HG02642 (cell line): Measurements from ENCODE around the gene NPW.

Experiments
- ATAC-seq: cut with Tn5 transposase; IDR thresholded peaks from one replicate; pipeline ENCODE4 v1.9.1; 2021; ENCODE audit warnings: mild to moderate bottlenecking; ENCODE audit not compliant: unreplicated experiment, poor library complexity

Gene NPW

GRCh38 chr16:2045965-2046892 is 26.6 kb downstream of the NPW start:
- ATAC-seq = no peak

- ATAC-seq = no peak
Observed at GRCh38 chr16:2046893-2047329, 27.3 kb downstream of the NPW start.

DNA sequence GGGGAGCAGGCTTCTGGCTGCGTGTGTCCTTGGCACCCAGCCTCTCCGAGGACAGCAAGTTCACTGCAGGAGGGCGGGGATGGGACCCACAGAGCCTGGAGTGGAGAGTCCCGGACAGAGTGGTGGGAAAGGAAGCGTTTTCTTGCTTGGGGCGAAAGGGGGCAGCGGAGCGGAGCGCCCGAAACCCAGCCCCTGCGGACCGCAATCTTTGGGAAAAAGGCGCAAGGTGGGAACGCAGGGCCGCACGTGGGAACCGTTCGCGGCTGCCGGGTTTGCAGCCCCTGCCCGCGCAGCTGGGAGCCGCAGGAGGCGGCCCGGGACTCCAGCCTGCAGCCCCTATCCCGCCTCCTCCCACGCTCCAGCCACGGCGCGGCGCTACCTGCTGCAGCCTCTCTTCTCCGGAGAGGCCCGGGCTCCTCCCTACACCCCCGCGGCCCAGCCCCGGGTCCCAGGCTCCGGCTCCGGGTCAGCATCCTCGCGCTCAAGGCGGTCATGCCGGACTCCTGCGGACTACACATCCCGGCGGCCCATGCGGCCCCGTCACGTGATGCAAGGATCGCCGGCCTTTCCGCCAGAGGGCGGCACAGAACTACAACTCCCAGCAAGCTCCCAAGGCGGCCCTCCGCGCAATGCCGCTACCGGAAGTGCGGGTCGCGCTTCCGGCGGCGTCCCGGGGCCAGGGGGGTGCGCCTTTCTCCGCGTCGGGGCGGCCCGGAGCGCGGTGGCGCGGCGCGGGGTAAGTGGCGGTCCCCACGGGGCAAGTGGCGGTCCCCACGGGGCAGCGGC is 27.9 kb downstream of the NPW start, which contains the start of the genes NTHL1 and TSC2:
NTHL1 (minus strand) TSS at position 505 of the 786 bp plus-strand sequence; CDS start at position 494, 11 bp downstream.
TSC2 (plus strand) TSS at position 656 of the 786 bp plus-strand sequence. CDS start 631 bp downstream, outside the sequence.
- peak; percentile 91 for ATAC-seq

DNA sequence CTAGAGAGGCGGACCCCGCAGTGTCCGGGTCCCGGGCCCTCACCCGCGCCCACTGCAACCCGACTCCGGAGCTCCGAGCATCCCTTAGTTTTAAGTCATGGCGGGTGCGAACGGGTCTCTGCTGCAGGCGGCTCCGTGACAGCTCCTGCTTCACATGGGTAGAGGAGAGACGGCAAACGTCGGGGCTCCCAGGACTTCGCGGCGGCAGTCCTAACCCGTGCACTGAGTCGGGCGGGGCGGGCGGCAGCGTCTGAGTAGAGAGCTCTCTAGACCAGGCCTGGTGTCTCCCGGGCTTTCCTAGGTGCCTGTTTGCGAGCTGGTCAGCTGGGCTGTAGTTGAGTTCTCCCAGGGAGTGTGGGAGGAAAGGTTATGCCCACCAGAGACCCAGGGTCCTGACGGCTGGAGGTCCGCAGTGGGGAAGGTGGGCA is 28.5 kb downstream of the NPW start:
- ATAC-seq = no peak

DNA sequence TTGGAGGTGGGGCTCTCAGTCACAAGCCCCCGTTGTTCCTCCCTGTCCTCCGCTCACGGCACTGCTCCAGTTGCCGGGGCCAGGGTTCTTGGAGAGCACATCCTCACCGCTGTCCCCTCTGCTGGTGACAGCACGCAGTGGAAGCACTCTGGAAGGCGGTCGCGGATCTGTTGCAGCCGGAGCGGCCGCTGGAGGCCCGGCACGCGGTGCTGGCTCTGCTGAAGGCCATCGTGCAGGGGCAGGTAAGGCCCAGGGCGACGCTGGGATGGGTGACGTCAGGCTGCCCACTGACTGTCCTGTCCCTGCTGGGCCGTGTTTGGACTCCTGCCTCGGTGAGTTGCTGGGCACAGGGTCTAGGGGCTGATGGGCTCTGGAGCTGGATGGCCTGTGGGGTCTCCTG is 33.6 kb downstream of the NPW start:
- no peak for ATAC-seq

DNA sequence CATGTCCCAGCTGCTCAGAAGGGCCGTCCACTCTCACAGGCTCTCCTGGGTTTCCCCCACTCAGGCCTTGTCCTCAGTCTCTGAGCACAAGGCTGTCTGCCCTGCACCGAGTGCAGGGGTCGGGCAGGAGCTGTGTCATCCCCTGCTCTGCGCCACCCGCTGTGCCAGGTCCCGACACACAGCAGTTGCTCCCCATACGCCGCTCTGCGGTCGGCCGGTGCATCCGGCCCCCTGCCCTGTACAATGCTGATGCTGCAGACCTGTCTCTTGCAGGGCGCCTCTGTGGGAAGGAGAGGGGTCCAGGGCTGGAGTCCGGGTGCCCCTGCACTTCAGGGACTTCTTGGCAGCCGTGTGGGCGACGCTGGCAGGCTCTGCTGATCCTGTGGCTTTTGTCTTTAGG is 34.3 kb downstream of the NPW start:
- no peak for ATAC-seq

DNA sequence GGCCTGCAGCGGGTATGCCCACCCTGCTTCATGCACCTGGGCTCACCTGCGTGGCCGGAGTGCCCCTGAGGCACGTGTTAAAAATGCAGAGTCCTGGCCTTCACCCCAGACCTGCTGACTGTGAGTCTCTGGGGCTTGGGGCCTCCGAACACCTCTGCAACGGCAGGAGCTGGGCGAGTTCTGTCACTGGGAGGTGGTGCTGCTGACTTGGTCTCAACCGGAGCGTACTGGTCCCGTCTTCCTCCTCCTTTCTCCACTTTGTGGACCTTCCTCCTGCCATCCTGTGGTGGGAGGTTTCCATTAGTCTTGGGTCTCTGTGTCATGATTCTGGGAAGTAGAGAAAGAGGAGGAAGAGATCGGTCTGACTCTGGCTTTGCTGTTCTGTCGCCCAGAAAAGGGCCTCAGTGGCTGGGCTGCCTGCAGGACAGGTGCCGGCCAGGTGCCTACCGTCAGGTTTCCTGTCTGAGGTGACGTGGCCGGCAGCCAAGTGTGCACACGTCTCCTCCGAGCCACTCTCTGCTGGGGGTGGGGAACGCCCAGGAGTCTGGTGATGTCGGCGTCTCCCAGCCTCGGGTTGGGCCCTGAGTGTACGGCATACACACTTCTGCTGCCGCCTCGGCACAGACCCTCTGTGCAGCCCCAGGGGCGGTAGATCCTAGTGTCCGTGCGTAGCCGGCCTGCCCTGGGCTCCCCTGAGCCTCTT is 35.1 kb downstream of the NPW start:
- ATAC-seq = no peak

- no peak for ATAC-seq
Observed at GRCh38 chr16:2056077-2056476, 36.5 kb downstream of the NPW start.

DNA sequence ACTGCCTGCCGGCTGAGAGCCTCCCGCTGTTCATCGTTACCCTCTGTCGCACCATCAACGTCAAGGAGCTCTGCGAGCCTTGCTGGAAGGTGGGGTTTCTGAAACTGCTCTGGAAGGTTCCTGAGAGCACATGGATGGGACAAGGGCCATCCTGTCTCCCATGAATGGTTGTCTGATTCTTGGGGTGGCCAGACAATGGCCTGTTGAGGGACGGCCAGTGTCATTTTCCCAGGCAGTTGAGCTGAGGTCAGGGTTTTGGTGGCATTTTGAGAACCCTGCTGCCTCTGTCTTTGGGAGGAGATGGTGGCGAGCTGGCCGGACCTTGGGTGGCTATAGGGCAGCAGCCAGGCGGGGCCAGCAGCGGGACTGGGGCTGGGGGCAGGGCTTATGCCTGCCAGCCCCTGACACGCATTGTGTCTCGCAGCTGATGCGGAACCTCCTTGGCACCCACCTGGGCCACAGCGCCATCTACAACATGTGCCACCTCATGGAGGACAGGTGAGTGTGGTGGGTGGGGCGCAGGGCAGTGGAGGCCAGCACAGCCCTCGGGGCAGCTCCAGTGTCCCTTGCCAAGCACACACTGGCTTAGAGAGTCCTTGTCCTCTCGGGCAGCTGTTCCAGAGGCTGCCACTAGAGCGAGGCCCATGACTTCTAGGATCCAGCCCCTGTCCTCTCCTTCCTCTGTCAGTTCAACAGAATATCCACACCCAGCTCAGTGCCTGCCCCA is 37.3 kb downstream of the NPW start:
- no peak for ATAC-seq

DNA sequence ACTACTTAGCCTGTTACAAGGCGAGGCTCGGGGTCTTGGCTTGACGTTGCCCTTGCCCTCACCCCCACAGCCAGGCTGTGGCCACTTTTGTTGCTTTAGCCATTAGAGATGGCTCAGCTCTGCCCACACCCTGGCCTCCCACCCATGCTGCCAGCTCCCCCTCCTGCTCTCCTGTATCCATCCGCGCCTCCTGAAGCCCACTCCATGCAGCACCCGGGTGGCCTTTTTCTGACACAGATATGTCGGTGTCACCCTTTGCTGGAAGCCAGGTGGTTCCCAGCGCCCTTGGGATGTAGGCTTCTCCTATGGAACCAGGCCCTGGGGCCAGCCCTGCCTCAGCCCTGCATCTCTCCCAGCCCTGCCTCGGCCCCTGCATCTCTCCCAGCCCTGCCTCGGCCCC is 37.9 kb downstream of the NPW start:
- no peak for ATAC-seq

GRCh38 chr16:2058420-2058819 is 38.8 kb downstream of the NPW start:
- ATAC-seq = no peak

- ATAC-seq = no peak
Observed at GRCh38 chr16:2058872-2059271, 39.3 kb downstream of the NPW start.

GRCh38 chr16:2060346-2060745 is 40.8 kb downstream of the NPW start:
- ATAC-seq = no peak

- no peak for ATAC-seq
Observed at GRCh38 chr16:2061023-2061422, 41.4 kb downstream of the NPW start.

DNA sequence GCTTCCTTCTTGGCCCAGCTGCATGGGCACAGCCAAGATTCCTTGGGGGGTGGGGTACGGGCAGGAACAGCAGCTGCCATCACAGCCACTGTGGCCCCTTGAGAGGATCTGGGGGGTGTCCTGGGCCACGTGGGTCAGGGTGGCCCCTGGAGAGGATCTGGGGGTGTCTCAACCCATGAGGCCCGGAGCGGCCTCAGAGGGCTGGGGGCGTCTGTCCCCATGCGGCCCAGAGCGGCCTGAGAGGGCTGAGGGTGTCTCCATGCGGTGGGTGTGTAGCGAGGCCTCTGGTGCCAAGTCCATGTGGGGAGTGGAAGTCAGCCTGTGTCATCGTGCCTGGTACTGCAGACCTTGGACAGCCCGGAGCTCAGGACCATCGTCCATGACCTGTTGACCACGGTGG is 41.9 kb downstream of the NPW start:
- no peak for ATAC-seq

- ATAC-seq = no peak
Observed at GRCh38 chr16:2062801-2063200, 43.2 kb downstream of the NPW start.

DNA sequence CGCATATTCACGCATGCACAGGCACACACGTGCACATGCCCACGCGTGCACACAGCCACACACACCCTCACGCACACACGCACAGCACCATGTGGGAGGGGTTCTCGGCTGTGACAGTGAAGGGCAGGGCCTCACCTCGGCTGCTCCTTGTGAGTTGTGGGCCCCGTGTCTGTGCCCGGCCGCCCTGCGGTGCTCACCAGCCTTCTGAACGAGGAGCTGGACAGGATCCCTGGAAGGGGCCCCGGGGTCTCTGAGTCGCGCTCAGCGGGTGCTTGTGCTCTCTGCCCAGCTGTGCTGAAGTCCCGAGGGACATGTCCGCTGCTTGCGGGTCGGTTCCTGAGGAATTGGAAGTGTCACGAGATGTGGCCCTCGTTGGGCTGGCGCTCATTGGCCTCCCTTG is 44.3 kb downstream of the NPW start:
- no peak for ATAC-seq

DNA sequence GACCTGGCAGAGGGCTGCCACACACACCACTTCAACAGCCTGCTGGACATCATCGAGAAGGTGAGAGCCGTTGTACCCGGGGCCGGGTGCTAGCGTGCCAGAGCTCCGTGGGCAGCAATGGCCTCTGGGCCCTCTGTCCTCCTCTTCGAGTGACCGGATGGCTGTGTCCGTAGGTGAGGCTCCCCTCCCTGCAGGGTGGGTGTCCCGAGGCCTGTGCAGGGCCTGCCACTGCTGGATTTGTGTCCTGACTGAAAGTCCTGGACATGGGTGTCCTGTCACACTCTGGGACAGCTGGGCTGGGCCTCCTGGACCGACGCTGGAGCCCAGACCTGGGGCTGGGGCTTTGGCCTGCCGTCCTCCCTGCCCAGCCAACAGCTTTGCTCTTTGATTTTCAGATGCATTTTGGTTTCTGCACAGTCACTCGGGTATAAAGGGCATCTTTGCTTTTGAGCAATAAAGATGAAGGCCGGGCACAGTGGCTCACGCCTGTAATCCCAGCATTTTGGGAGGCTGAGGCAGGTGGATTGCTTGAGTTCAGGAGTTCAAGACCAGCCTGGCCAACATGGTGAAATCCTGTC is 44.9 kb downstream of the NPW start:
- no peak for ATAC-seq

DNA sequence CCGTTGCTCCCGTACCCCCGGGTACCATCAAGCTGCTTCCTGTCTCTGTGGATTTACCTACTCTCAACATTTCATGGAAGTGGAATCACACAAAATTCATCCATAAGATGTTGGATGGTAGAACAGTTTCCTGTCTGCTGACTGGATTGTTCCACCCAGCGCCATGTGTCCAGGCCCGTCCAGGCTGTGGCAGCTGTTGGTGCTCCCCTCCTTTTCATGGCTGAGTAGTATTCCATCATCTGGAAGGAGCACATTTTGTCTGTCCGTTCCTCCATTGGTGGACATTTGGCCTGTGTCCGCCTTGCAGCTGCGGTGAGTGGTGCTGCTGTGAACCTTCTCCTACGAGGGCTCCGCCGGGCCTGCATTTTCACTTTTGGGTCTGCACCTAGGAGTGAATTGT is 46.6 kb downstream of the NPW start:
- no peak for ATAC-seq
